Caco-2 (cell line): Measurements from ENCODE around the gene CD300H. TPM values are rescaled to one million over a fixed set of nuclear protein-coding genes. Genes with fewer than 3 reads are reported as not detected.
"Not testable (repeated sequence)": the region's sequence is repeated elsewhere in the genome, so short reads cannot be mapped to it uniquely, and the experiment has no call there.

Experiments
- BruUV-seq: library from RNA; stranded (reverse); fragments of 400-500 nt; replicated peaks from 2 replicates; lab custom pipeline; 2021; lab: Mats Ljungman, UMichigan
- CTCF ChIA-PET: fragments of 300-600 bp; sonication (Branson Sonifier 250); formaldehyde crosslinking; loops from one replicate; lab custom pipeline; 2022; ENCODE audit warnings: antibody characterized with exemption; lab: Charles Lee
- POLR2A ChIA-PET: fragments of 300-600 bp; sonication (Branson Sonifier 250); formaldehyde crosslinking; loops from one replicate; lab custom pipeline; 2022; ENCODE audit warnings: antibody characterized with exemption; lab: Charles Lee
- DNase-seq, 2 experiments: peaks; one replicate each; pipeline versions ENCODE4 v3.0.0 to v3.0.0-alpha.2; 2020 to 2022
- H3K27me3 ChIP-seq: replicated peaks from 2 replicates; pipeline ENCODE4 v1.6.0; 2011; ENCODE audit warnings: low read length; ENCODE audit not compliant: control insufficient read depth, insufficient read depth
- H3K36me3 ChIP-seq: 2 replicates; pipeline ENCODE4 v1.5.1; 2011; ENCODE audit warnings: low read length; ENCODE audit not compliant: control insufficient read depth, insufficient read depth
- H3K4me1 ChIP-seq: fragments of 250-450 bp; sonication (Bioruptor Pico); 2 replicates; pipeline ENCODE4 v1.5.1; 2020; ENCODE audit warnings: mild to moderate bottlenecking
- H3K4me3 ChIP-seq: 2 replicates; pipeline ENCODE4 v1.5.1; 2011; ENCODE audit warnings: low read depth, mild to moderate bottlenecking, control low read depth, low read length
- H3K9me3 ChIP-seq: fragments of 250-450 bp; sonication (Bioruptor Pico); 2 replicates; pipeline ENCODE4 v1.5.1; 2020; ENCODE audit warnings: mild to moderate bottlenecking, moderate library complexity
- H3K27ac Mint-ChIP-seq: one replicate; pipeline ENCODE4 v1.8.0; 2022; ENCODE audit warnings: mixed read lengths; ENCODE audit not compliant: unreplicated experiment
- H3K27me3 Mint-ChIP-seq: one replicate; pipeline ENCODE4 v1.8.0; 2022; ENCODE audit warnings: mixed read lengths; ENCODE audit not compliant: insufficient read depth, unreplicated experiment
- H3K36me3 Mint-ChIP-seq: one replicate; pipeline ENCODE4 v1.8.0; 2022; ENCODE audit warnings: mild to moderate bottlenecking, mixed read lengths; ENCODE audit not compliant: insufficient read depth, unreplicated experiment
- H3K4me1 Mint-ChIP-seq: one replicate; pipeline ENCODE4 v1.8.0; 2022; ENCODE audit warnings: low read depth, mixed read lengths; ENCODE audit not compliant: unreplicated experiment
- H3K4me3 Mint-ChIP-seq: one replicate; pipeline ENCODE4 v1.8.0; 2022; ENCODE audit warnings: mild to moderate bottlenecking, moderate library complexity, mixed read lengths; ENCODE audit not compliant: unreplicated experiment
- H3K9me3 Mint-ChIP-seq: one replicate; pipeline ENCODE4 v1.8.0; 2022; ENCODE audit warnings: mixed read lengths; ENCODE audit not compliant: unreplicated experiment
- CTCF ChIP-seq, 2 experiments: fragments of 200-600 bp in 1 of 2; IDR thresholded peaks; 1 replicate in 1 of 2; 2 replicates in 1 of 2; pipeline versions ENCODE4 v1.5.1 to v1.8.0; 2011 to 2022; ENCODE audit warnings: antibody characterized with exemption in 1 of 2, control low read depth in 1 of 2, inconsistent platforms in 1 of 2, low read depth in 1 of 2, low read length in 1 of 2, mild to moderate bottlenecking in 1 of 2, moderate library complexity in 1 of 2; ENCODE audit not compliant: insufficient read depth in 1 of 2, severe bottlenecking in 1 of 2, unreplicated experiment in 1 of 2
- intact Hi-C: fragments of 100-400 bp; cut with micrococcal nuclease; formaldehyde crosslinking; loops from one replicate; pipeline ENCODE4 v1.10.0; 2022; ENCODE audit not compliant: unreplicated experiment
- total RNA-seq: library from RNA; stranded (reverse); gene quantifications from 2 replicates; pipeline ENCODE4 v1.2.3, GENCODE V29; 2022

The CD300H gene
- total RNA-seq, 1 experiment from 2014 or later = not detected

GRCh38 chr17:74521701-74522201, 45.6 kb downstream of the CD300H start:
- peaks cover 1% of the 10 kb centered on the region; the same call in 1 of the 2 replicates for H3K27me3 ChIP-seq
- peaks cover 8% of the 10 kb centered on the region; the same call in 1 of the 2 replicates for H3K9me3 ChIP-seq
- intact Hi-C loops = no loop called here
- Mint-ChIP-seq H3K27ac (no peak overlapping the region), H3K4me3 (no peak overlapping the region), H3K36me3 (no peaks in the 10 kb centered on the region), H3K4me1 (no peaks in the 10 kb centered on the region), H3K9me3 (peaks cover 18% of the 10 kb centered on the region), H3K27me3 (peaks cover 18% of the 10 kb centered on the region)
- no peaks in the 10 kb centered on the region for H3K36me3 ChIP-seq
- POLR2A ChIA-PET = no interaction called here
- no peak for TF ChIP-seq CTCF (IDR thresholded peaks at IDR 0.05; ENCODE audit: insufficient read depth in 1 of 2, low read depth in 1 of 2, low read length in 1 of 2, severe bottlenecking in 1 of 2, unreplicated experiment in 1 of 2)
- no peaks in the 10 kb centered on the region for H3K4me1 ChIP-seq
- CTCF ChIA-PET = no interaction called here
- H3K4me3 ChIP-seq = no peak overlapping the region
- no peak for DNase-seq
- BruUV-seq = no TSS peak

- TF ChIP-seq CTCF (IDR thresholded peaks at IDR 0.05; ENCODE audit: insufficient read depth in 1 of 2, low read depth in 1 of 2, low read length in 1 of 2, severe bottlenecking in 1 of 2, unreplicated experiment in 1 of 2) = no peak
- Mint-ChIP-seq H3K36me3 (no peaks in the 10 kb centered on the region), H3K27me3 (peaks cover 21% of the 10 kb centered on the region), H3K4me1 (no peaks in the 10 kb centered on the region), H3K9me3 (peaks cover 18% of the 10 kb centered on the region), H3K4me3 (no peak overlapping the region), H3K27ac (no peak overlapping the region)
- intact Hi-C loops = no loop called here
- H3K36me3 ChIP-seq = no peaks in the 10 kb centered on the region
- H3K27me3 ChIP-seq = peaks cover 1% of the 10 kb centered on the region; the same call in 1 of the 2 replicates
- no peak for DNase-seq
- H3K4me3 ChIP-seq = no peak overlapping the region
- BruUV-seq = no TSS peak
- POLR2A ChIA-PET = no interaction called here
- CTCF ChIA-PET = no interaction called here
- H3K9me3 ChIP-seq = peaks cover 8% of the 10 kb centered on the region; the same call in 1 of the 2 replicates
- no peaks in the 10 kb centered on the region for H3K4me1 ChIP-seq
Observed at GRCh38 chr17:74520790-74521480, 46.4 kb downstream of the CD300H start.

GRCh38 chr17:74520016-74520434, 47.3 kb downstream of the CD300H start:
- no peak overlapping the region for H3K4me3 ChIP-seq
- H3K27ac Mint-ChIP-seq = no peak overlapping the region
- no peaks in the 10 kb centered on the region; the same call in 1 of the 2 replicates for H3K27me3 ChIP-seq
- H3K4me3 Mint-ChIP-seq = no peak overlapping the region
- H3K36me3 Mint-ChIP-seq = peaks cover 4% of the 10 kb centered on the region
- H3K36me3 ChIP-seq = no peaks in the 10 kb centered on the region
- CTCF ChIA-PET = no interaction called here
- BruUV-seq = no TSS peak
- peaks cover 18% of the 10 kb centered on the region for H3K9me3 Mint-ChIP-seq
- no peak for TF ChIP-seq CTCF (IDR thresholded peaks at IDR 0.05; ENCODE audit: insufficient read depth in 1 of 2, low read depth in 1 of 2, low read length in 1 of 2, severe bottlenecking in 1 of 2, unreplicated experiment in 1 of 2)
- POLR2A ChIA-PET = no interaction called here
- H3K9me3 ChIP-seq = peaks cover 10% of the 10 kb centered on the region; the same call in 1 of the 2 replicates
- H3K27me3 Mint-ChIP-seq = peaks cover 15% of the 10 kb centered on the region
- no peak for DNase-seq
- H3K4me1 Mint-ChIP-seq = no peaks in the 10 kb centered on the region
- intact Hi-C loops = no loop called here
- H3K4me1 ChIP-seq = no peaks in the 10 kb centered on the region

- DNase-seq, CTCF ChIA-PET, H3K4me3 ChIP-seq, H3K4me3 Mint-ChIP-seq, intact Hi-C loops, H3K36me3 ChIP-seq, H3K4me1 ChIP-seq, H3K4me1 Mint-ChIP-seq, H3K27me3 ChIP-seq, BruUV-seq, H3K27ac Mint-ChIP-seq, POLR2A ChIA-PET: not testable (repeated sequence)
- Mint-ChIP-seq H3K36me3 (peaks cover 19% of the 10 kb centered on the region), H3K9me3 (peaks cover 18% of the 10 kb centered on the region), H3K27me3 (peaks cover 14% of the 10 kb centered on the region)
- peaks cover 17% of the 10 kb centered on the region for H3K9me3 ChIP-seq
Observed at GRCh38 chr17:74518413-74518981, 48.8 kb downstream of the CD300H start.
